H1 (cell line): ENCODE data around the gene FOXC2. TPM values are rescaled to one million over a fixed set of nuclear protein-coding genes. Genes with fewer than 3 reads are reported as not detected.

ENCODE experiments used
- CTCF ChIA-PET: fragments of 300-600 bp; sonication (Branson Sonifier 250); formaldehyde crosslinking; loops from one replicate; lab custom pipeline; 2021; ENCODE audit not compliant: partially characterized antibody; lab: Charles Lee
- POLR2A ChIA-PET: fragments of 300-600 bp; sonication (Branson Sonifier 250); formaldehyde crosslinking; loops from one replicate; lab custom pipeline; 2021; ENCODE audit warnings: inconsistent platforms; ENCODE audit not compliant: partially characterized antibody; lab: Charles Lee
- DNase-seq, 2 experiments: peaks; one replicate each; pipeline versions ENCODE4 v3.0.0 to v3.0.0-alpha.2; 2010 to 2022; ENCODE audit warnings: low spot score in 2 of 2, low read depth in 1 of 2, mixed read lengths in 1 of 2
- FAIRE-seq: peaks from 2 replicates; lab custom pipeline; 2011; peaks lifted over from hg19 to GRCh38; lab: Jason Lieb, UNC
- H2AFZ ChIP-seq: 2 replicates; pipeline ENCODE4 v1.8.1; 2012; ENCODE audit warnings: low read length, inconsistent platforms
- H2AK5ac ChIP-seq: 2 replicates; pipeline ENCODE4 v1.6.1; 2013; ENCODE audit warnings: low read depth, low read length
- H2BK120ac ChIP-seq: replicated peaks from 2 replicates; pipeline ENCODE3; 2013; ENCODE audit warnings: low read depth, low read length, inconsistent platforms
- H2BK12ac ChIP-seq: 2 replicates; pipeline ENCODE4 v1.6.1; 2013; ENCODE audit warnings: low read depth, low read length
- H2BK15ac ChIP-seq: 2 replicates; pipeline ENCODE4 v1.6.1; 2013; ENCODE audit warnings: low read length
- H2BK20ac ChIP-seq: 2 replicates; pipeline ENCODE4 v1.6.1; 2013; ENCODE audit warnings: low read length
- H2BK5ac ChIP-seq: 2 replicates; pipeline ENCODE4 v1.6.1; 2013; ENCODE audit warnings: low read depth, low read length
- H3K14ac ChIP-seq: 2 replicates; pipeline ENCODE4 v1.6.1; 2013; ENCODE audit warnings: inconsistent platforms; ENCODE audit not compliant: insufficient read length
- H3K18ac ChIP-seq: 2 replicates; pipeline ENCODE4 v1.6.1; 2013; ENCODE audit warnings: low read length; ENCODE audit errors: extremely low read depth
- H3K23ac ChIP-seq: 2 replicates; pipeline ENCODE4 v1.6.1; 2013; ENCODE audit warnings: inconsistent platforms; ENCODE audit not compliant: insufficient read length
- H3K23me2 ChIP-seq: 2 replicates; pipeline ENCODE4 v1.6.1; 2013; ENCODE audit warnings: low read depth, low read length
- H3K27ac ChIP-seq: 2 replicates; pipeline ENCODE4 v1.6.1; 2011; ENCODE audit warnings: low read depth, low read length, inconsistent platforms
- H3K27me3 ChIP-seq, 4 experiments: replicated peaks in 1 of 4; 1 replicate in 1 of 4; 2 replicates in 3 of 4; pipeline versions ENCODE4 v1.6.1 to v1.8.1; 2011 to 2013; ENCODE audit warnings: low read length in 3 of 4, mild to moderate bottlenecking in 3 of 4, inconsistent platforms in 2 of 4, mixed read lengths in 2 of 4, moderate library complexity in 1 of 4; ENCODE audit not compliant: control insufficient read depth in 3 of 4, insufficient read depth in 3 of 4; ENCODE audit errors: extremely low read depth in 1 of 4
- H3K36me3 ChIP-seq, 4 experiments: 2 replicates each; pipeline versions ENCODE4 v1.6.1 to v1.8.1; 2011 to 2013; ENCODE audit warnings: mild to moderate bottlenecking in 4 of 4, low read length in 3 of 4, moderate library complexity in 2 of 4, control low read depth in 1 of 4, inconsistent platforms in 1 of 4; ENCODE audit not compliant: insufficient read depth in 4 of 4, control insufficient read depth in 2 of 4
- H3K4ac ChIP-seq: replicated peaks from 2 replicates; pipeline ENCODE3; 2013; ENCODE audit warnings: low read length, low read depth, mixed read lengths, inconsistent platforms; ENCODE audit not compliant: insufficient read length
- H3K4me1 ChIP-seq, 4 experiments: replicated peaks in 1 of 4; 1 replicate in 1 of 4; 2 replicates in 3 of 4; pipeline versions ENCODE4 v1.6.1 to v1.8.1; 2011 to 2013; ENCODE audit warnings: low read length in 3 of 4, inconsistent platforms in 2 of 4, mixed read lengths in 1 of 4; ENCODE audit not compliant: insufficient read depth in 4 of 4, control insufficient read depth in 3 of 4
- H3K4me2 ChIP-seq, 2 experiments: 2 replicates each; pipeline versions ENCODE4 v1.6.1 to v1.8.1; 2011 to 2013; ENCODE audit warnings: low read depth in 2 of 2, low read length in 2 of 2, control low read depth in 1 of 2, inconsistent platforms in 1 of 2, mild to moderate bottlenecking in 1 of 2; ENCODE audit not compliant: insufficient read depth in 1 of 2
- H3K4me3 ChIP-seq, 4 experiments: fragments of 200-600, 300-600 bp in 1 of 4; sonication (generic), shearing (Covaris generic), sonication (Bioruptor Twin) in 1 of 4; 2 replicates each; pipeline versions ENCODE4 v1.5.1 to v1.8.1; 2011 to 2016; ENCODE audit warnings: low read length in 4 of 4, low read depth in 3 of 4, control low read depth in 2 of 4, inconsistent platforms in 2 of 4, mild to moderate bottlenecking in 2 of 4, mixed read lengths in 1 of 4, moderate library complexity in 1 of 4; ENCODE audit not compliant: insufficient read depth in 2 of 4; ENCODE audit errors: extremely low read depth in 1 of 4
- H3K56ac ChIP-seq: replicated peaks from 2 replicates; pipeline ENCODE3; 2013; ENCODE audit warnings: low read depth, mild to moderate bottlenecking, mixed read lengths, low read length, inconsistent platforms; ENCODE audit not compliant: insufficient read length
- H3K79me1 ChIP-seq: 2 replicates; pipeline ENCODE4 v1.6.1; 2013; ENCODE audit warnings: low read depth, low read length, control low read depth
- H3K79me2 ChIP-seq, 2 experiments: 2 replicates each; pipeline versions ENCODE4 v1.6.1 to v1.8.1; 2012 to 2013; ENCODE audit warnings: low read length in 2 of 2, mild to moderate bottlenecking in 2 of 2, inconsistent platforms in 1 of 2; ENCODE audit not compliant: insufficient read depth in 2 of 2, control insufficient read depth in 1 of 2
- H3K9ac ChIP-seq, 4 experiments: replicated peaks in 1 of 4; 1 replicate in 1 of 4; 2 replicates in 3 of 4; pipeline versions ENCODE4 v1.6.1 to v1.8.1; 2011 to 2013; ENCODE audit warnings: low read depth in 3 of 4, low read length in 3 of 4, control low read depth in 2 of 4, mild to moderate bottlenecking in 2 of 4, moderate library complexity in 2 of 4, inconsistent platforms in 1 of 4; ENCODE audit errors: extremely low read depth in 1 of 4
- H3K9me3 ChIP-seq, 2 experiments: 2 replicates each; pipeline versions ENCODE4 v1.6.1 to v1.8.1; 2012 to 2013; ENCODE audit warnings: mild to moderate bottlenecking in 2 of 2, moderate library complexity in 2 of 2, control low read depth in 1 of 2, inconsistent platforms in 1 of 2, low read depth in 1 of 2, low read length in 1 of 2, mixed read lengths in 1 of 2; ENCODE audit not compliant: insufficient read depth in 2 of 2
- H4K20me1 ChIP-seq, 2 experiments: replicated peaks in 1 of 2; 2 replicates each; pipeline versions ENCODE3 to v1.8.1; 2011 to 2013; ENCODE audit warnings: inconsistent platforms in 2 of 2, low read length in 2 of 2, mild to moderate bottlenecking in 1 of 2; ENCODE audit not compliant: insufficient read depth in 2 of 2, control insufficient read depth in 1 of 2
- H4K5ac ChIP-seq: 2 replicates; pipeline ENCODE4 v1.6.1; 2013; ENCODE audit warnings: low read length, low read depth, mixed read lengths, inconsistent platforms; ENCODE audit not compliant: insufficient read length
- H4K8ac ChIP-seq: 2 replicates; pipeline ENCODE4 v1.8.0; 2013; ENCODE audit warnings: mild to moderate bottlenecking, moderate library complexity, low read length, inconsistent platforms; ENCODE audit not compliant: insufficient read depth; ENCODE audit errors: extremely low read depth
- H4K91ac ChIP-seq: replicated peaks from 2 replicates; pipeline ENCODE3; 2013; ENCODE audit warnings: low read length, mixed read lengths, inconsistent platforms; ENCODE audit not compliant: insufficient read length
- CHD1 ChIP-seq: IDR thresholded peaks from 2 replicates; pipeline ENCODE4 v1.6.1; 2012; ENCODE audit warnings: low read depth, low read length, improper control_type of control experiment
- CTBP2 ChIP-seq: IDR thresholded peaks from 2 replicates; pipeline ENCODE4 v1.7.0; 2011; ENCODE audit warnings: borderline replicate concordance, mild to moderate bottlenecking, moderate library complexity, mixed read lengths, low read length; ENCODE audit not compliant: insufficient read depth, insufficient read length
- EZH2 ChIP-seq: fragments of 200-600 bp; sonication (generic); IDR thresholded peaks from 2 replicates; pipeline ENCODE4 v1.7.1; 2012; ENCODE audit warnings: low read depth, mild to moderate bottlenecking, moderate library complexity, low read length, inconsistent platforms; ENCODE audit not compliant: severe bottlenecking
- JUND ChIP-seq: IDR thresholded peaks from 2 replicates; pipeline ENCODE4 v1.6.1; 2011; ENCODE audit warnings: mild to moderate bottlenecking, improper control_type of control experiment, low read length
- POLR2A ChIP-seq, 2 experiments: IDR thresholded peaks; 1 replicate in 1 of 2; 2 replicates in 1 of 2; pipeline ENCODE4 v1.6.1; 2011; ENCODE audit warnings: low read depth in 2 of 2, low read length in 2 of 2, mild to moderate bottlenecking in 2 of 2; ENCODE audit errors: control extremely low read depth in 1 of 2
- POLR2AphosphoS5 ChIP-seq: IDR thresholded peaks from 2 replicates; pipeline ENCODE4 v1.6.1; 2011; ENCODE audit warnings: low read depth, low read length
- RAD21 ChIP-seq, 2 experiments: IDR thresholded peaks in 1 of 2; conservative IDR thresholded peaks in 1 of 2; 2 replicates each; pipeline ENCODE4 v1.6.1; 2011; ENCODE audit warnings: low read depth in 2 of 2, low read length in 2 of 2, improper control_type of control experiment in 1 of 2, inconsistent platforms in 1 of 2, mild to moderate bottlenecking in 1 of 2, moderate library complexity in 1 of 2
- SIN3A ChIP-seq, 2 experiments: IDR thresholded peaks in 1 of 2; conservative IDR thresholded peaks in 1 of 2; 2 replicates each; pipeline ENCODE4 v1.6.1; 2011 to 2012; ENCODE audit warnings: low read length in 2 of 2, improper control_type of control experiment in 1 of 2, low read depth in 1 of 2, mild to moderate bottlenecking in 1 of 2
- SP2 ChIP-seq: IDR thresholded peaks from 2 replicates; pipeline ENCODE4 v1.6.1; 2012; ENCODE audit warnings: mild to moderate bottlenecking, low read length, inconsistent platforms
- SUZ12 ChIP-seq: fragments of 200-600 bp; sonication (generic); IDR thresholded peaks from 2 replicates; pipeline ENCODE4 v1.6.1; 2012; ENCODE audit warnings: mild to moderate bottlenecking, inconsistent platforms, low read length, moderate library complexity, mixed read lengths
- TAF1 ChIP-seq: IDR thresholded peaks from 2 replicates; pipeline ENCODE4 v1.6.1; 2011; ENCODE audit warnings: mild to moderate bottlenecking, low read depth, low read length
- WGBS, 2 experiments: shearing (Covaris generic) in 1 of 2; methylation state at CpG; one replicate each; pipeline versions ENCODE4 v1.1.6 to v1.1.7; 2013 to 2015; ENCODE audit warnings: low lambda C conversion rate in 2 of 2, mixed read lengths in 2 of 2, inconsistent platforms in 1 of 2, low coverage in 1 of 2, missing lambda C conversion rate in 1 of 2; ENCODE audit not compliant: insufficient replicate concordance in 2 of 2, insufficient coverage in 1 of 2, insufficient read length in 1 of 2; ENCODE audit errors: extremely low coverage in 1 of 2, missing lambda C conversion rate in 1 of 2; 5-methylcytosine and 5-hydroxymethylcytosine counted together
- polyA plus RNA-seq, 7 experiments: library from polyadenylated mRNA; depleted of rRNA in 3 of 7; stranded (reverse) in 5 of 7; unstranded in 2 of 7; fragments of >200 nt in 5 of 7; fragments of 200-250 nt in 2 of 7; gene quantifications; 1 replicate in 5 of 7; 2 replicates in 1 of 7; 4 replicates in 1 of 7; pipeline versions ENCODE4 v1.2.1 to v1.2.3, GENCODE V29; 2011 to 2013; ENCODE audit warnings: missing spikeins in 2 of 7, mixed read lengths in 2 of 7
- total RNA-seq: library from RNA; stranded (reverse); fragmentation: NEBNext Ultra II Directional; extraction: Animal tissue kit (Norgen Biotek cat#: 25700); gene quantifications from 2 replicates; pipeline ENCODE4 v1.2.1, GENCODE V29; 2021
- TF ChIP-seq, protein P1 (sequence below): IDR thresholded peaks from 2 replicates; pipeline ENCODE4 v1.6.1; 2011; ENCODE audit warnings: low read length, improper control_type of control experiment

FOXC2 gene
- total and polyA plus RNA-seq, 2 of the 8 experiments (the other 6 are each of a cell fraction or from before 2014, with no cell fraction given), result 0.09 TPM; not detected in 1

DNA sequence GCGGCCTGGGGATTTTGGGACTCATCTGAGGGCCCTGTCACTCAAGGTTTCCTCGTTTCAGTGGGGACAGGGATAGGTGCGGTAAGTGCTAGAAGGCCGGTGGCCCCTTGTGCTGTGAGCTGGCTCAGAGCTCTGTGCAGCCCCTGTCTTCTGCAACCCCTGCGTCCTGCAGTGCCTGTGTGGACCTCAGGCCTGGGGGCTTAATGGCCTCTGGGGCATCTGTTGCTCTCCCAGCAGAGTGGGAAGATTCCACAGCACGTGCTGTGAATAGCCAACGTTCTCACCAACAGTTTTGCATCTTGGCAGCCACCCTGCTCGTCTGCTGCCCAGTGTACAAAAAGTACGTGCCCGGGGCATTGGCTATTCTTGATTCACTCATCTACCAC, 4.9 kb downstream of the FOXC2 start:
- no peak overlapping the region for H2BK120ac ChIP-seq
- H3K4me2 ChIP-seq, result peak overlapping the region; percentile 14 to 18; a peak in 2 of 4 replicates
- CTCF ChIA-PET, result interaction anchor here (0.6 to 1.6 kb wide), 5 partner anchors 8 to 492 kb away, joined by 3 to 5 read pairs (median 3); no protein-coding TSS in a partner anchor
- H4K20me1 ChIP-seq, result peaks cover 17 to 21% of the 10 kb centered on the region in 2 experiments
- H4K91ac ChIP-seq, result no peak overlapping the region
- H3K18ac ChIP-seq, result no peak overlapping the region
- H3K4ac ChIP-seq, result no peak overlapping the region
- DNase-seq (no peak), FAIRE-seq (no peak)
- H2AK5ac ChIP-seq, result peak overlapping the region; percentile 75; the same call in 1 of the 2 replicates
- POLR2A ChIA-PET, result interaction anchor here (1.1 kb wide), 1 partner anchor 16 kb away, joined by 3 read pairs; the partner anchor contains the start of gene MTHFSD
- H3K27me3 ChIP-seq, result peaks cover 86 to 99% (median 91%) of the 10 kb centered on the region in 4 experiments
- H3K14ac ChIP-seq, result no peak overlapping the region
- H3K79me2 ChIP-seq, result no peaks in the 10 kb centered on the region
- peak overlapping the region; percentile 97; the same call in 1 of the 2 replicates for H2BK15ac ChIP-seq
- H4K8ac ChIP-seq, result no peak overlapping the region
- peak overlapping the region; percentile 43; the same call in 1 of the 2 replicates for H2BK12ac ChIP-seq
- H3K56ac ChIP-seq, result no peak overlapping the region
- H4K5ac ChIP-seq, result no peak overlapping the region
- H3K9me3 ChIP-seq, result no peaks in the 10 kb centered on the region; a peak in 1 of 4 replicates
- no peak overlapping the region for H2BK5ac ChIP-seq
- peaks cover 8% of the 10 kb centered on the region; the same call in 1 of the 2 replicates for H3K23me2 ChIP-seq
- no peak overlapping the region for H3K4me3 ChIP-seq
- H2AFZ ChIP-seq, result no peak overlapping the region
- no peak overlapping the region for H3K9ac ChIP-seq
- peaks cover 11 to 46% (median 22%) of the 10 kb centered on the region in 4 experiments for H3K4me1 ChIP-seq
- H3K36me3 ChIP-seq, result peaks cover 0 to 8% (median 0%) of the 10 kb centered on the region in 4 experiments; a peak in 1 of 8 replicates
- H3K23ac ChIP-seq, result no peak overlapping the region
- no peak overlapping the region for H3K27ac ChIP-seq
- WGBS, 2 experiments, result 9% methylated on average over 10 of the region's 10 CpGs; no CpG with 5 or more reads in 1 of the 2 experiments
- peak overlapping the region; percentile 89; the same call in 1 of the 2 replicates for H2BK20ac ChIP-seq
- H3K79me1 ChIP-seq, result no peaks in the 10 kb centered on the region
- TF ChIP-seq CTBP2 (no peak), RAD21 (IDR thresholded peaks at IDR 0.05 in 1 of 2, conservative IDR thresholded peaks at IDR 0.05 in 1 of 2; ENCODE audit: low read depth in 2 of 2, low read length in 2 of 2) (no peak), TAF1 (no peak), SUZ12 (peak; percentile 68), JUND (no peak), POLR2A (IDR thresholded peaks at IDR 0.05; ENCODE audit: control extremely low read depth in 1 of 2, low read depth in 2 of 2, low read length in 2 of 2) (no peak), EZH2 (peak; percentile 83), POLR2AphosphoS5 (no peak), SP2 (no peak), SIN3A (conservative IDR thresholded peaks at IDR 0.05 in 1 of 2, IDR thresholded peaks at IDR 0.05 in 1 of 2; ENCODE audit: low read depth in 1 of 2, low read length in 2 of 2) (no peak), CHD1 (no peak)
- TF ChIP-seq, protein P1, sequence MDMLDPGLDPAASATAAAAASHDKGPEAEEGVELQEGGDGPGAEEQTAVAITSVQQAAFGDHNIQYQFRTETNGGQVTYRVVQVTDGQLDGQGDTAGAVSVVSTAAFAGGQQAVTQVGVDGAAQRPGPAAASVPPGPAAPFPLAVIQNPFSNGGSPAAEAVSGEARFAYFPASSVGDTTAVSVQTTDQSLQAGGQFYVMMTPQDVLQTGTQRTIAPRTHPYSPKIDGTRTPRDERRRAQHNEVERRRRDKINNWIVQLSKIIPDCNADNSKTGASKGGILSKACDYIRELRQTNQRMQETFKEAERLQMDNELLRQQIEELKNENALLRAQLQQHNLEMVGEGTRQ, result no peak
